Fibroblast of lung (primary cell): ENCODE data around the gene CCNDBP1. TPM values are rescaled to one million over a fixed set of nuclear protein-coding genes. Genes with fewer than 3 reads are reported as not detected.
A peak's percentile ranks its signal among the peaks of the same experiment; 100 is the strongest.

Source experiments
- DNase-seq, 2 donors: peaks; one replicate each; pipeline versions ENCODE4 v3.0.0 to v3.0.0-alpha.2; 2010; ENCODE audit warnings: low read depth in 2 of 2
- H2AFZ ChIP-seq: 2 replicates; pipeline ENCODE4 v1.5.1; 2012; ENCODE audit warnings: low read length, control low read depth, inconsistent platforms
- H3K27ac ChIP-seq: 2 replicates; pipeline ENCODE4 v1.5.1; 2011; ENCODE audit warnings: low read length, control low read depth; ENCODE audit not compliant: insufficient read depth
- H3K27me3 ChIP-seq: 2 replicates; pipeline ENCODE4 v1.5.1; 2011; ENCODE audit warnings: mild to moderate bottlenecking, low read length; ENCODE audit not compliant: control insufficient read depth, insufficient read depth
- H3K36me3 ChIP-seq: 2 replicates; pipeline ENCODE4 v1.5.1; 2011; ENCODE audit warnings: low read length; ENCODE audit not compliant: control insufficient read depth, insufficient read depth
- H3K4me1 ChIP-seq: 2 replicates; pipeline ENCODE4 v1.5.1; 2011; ENCODE audit warnings: low read length; ENCODE audit not compliant: control insufficient read depth, insufficient read depth; ENCODE audit errors: extremely low read depth
- H3K4me2 ChIP-seq: 2 replicates; pipeline ENCODE4 v1.5.1; 2011; ENCODE audit warnings: low read length, control low read depth; ENCODE audit not compliant: insufficient read depth; ENCODE audit errors: extremely low read depth
- H3K4me3 ChIP-seq, 4 experiments: fragments of 200-600 bp in 1 of 4; sonication (generic) in 1 of 4; replicated peaks in 1 of 4; 2 replicates each; pipeline ENCODE4 v1.5.1; 2011 to 2016; ENCODE audit warnings: low read length in 4 of 4, low read depth in 3 of 4, mild to moderate bottlenecking in 3 of 4, control low read depth in 2 of 4, inconsistent platforms in 1 of 4, mixed read lengths in 1 of 4; ENCODE audit not compliant: insufficient read depth in 1 of 4; ENCODE audit errors: control extremely low read depth in 1 of 4
- H3K79me2 ChIP-seq: 2 replicates; pipeline ENCODE4 v1.5.1; 2012; ENCODE audit warnings: mild to moderate bottlenecking, low read length, inconsistent platforms; ENCODE audit not compliant: control insufficient read depth, insufficient read depth
- H3K9ac ChIP-seq: 2 replicates; pipeline ENCODE4 v1.5.1; 2011; ENCODE audit warnings: mild to moderate bottlenecking, low read length, control low read depth; ENCODE audit not compliant: insufficient read depth
- H3K9me3 ChIP-seq: 2 replicates; pipeline ENCODE4 v1.5.1; 2012; ENCODE audit warnings: low read depth, low read length; ENCODE audit not compliant: control insufficient read depth, insufficient read depth
- H4K20me1 ChIP-seq: 2 replicates; pipeline ENCODE4 v1.5.1; 2011; ENCODE audit warnings: low read length; ENCODE audit not compliant: control insufficient read depth, insufficient read depth; ENCODE audit errors: extremely low read depth
- CTCF ChIP-seq, 2 donors: IDR thresholded peaks in 1 of 2; conservative IDR thresholded peaks in 1 of 2; 1 replicate in 1 of 2; 2 replicates in 1 of 2; pipeline ENCODE4 v1.5.1; 2011 to 2012; ENCODE audit warnings: low read length in 2 of 2, control low read depth in 1 of 2, inconsistent platforms in 1 of 2, low read depth in 1 of 2, mild to moderate bottlenecking in 1 of 2
- EZH2 ChIP-seq: IDR thresholded peaks from 2 replicates; pipeline ENCODE4 v1.5.1; 2012; ENCODE audit warnings: low read length, control low read depth, mild to moderate bottlenecking; ENCODE audit errors: missing control alignments
- polyA plus RNA-seq, 2 donors: library from polyadenylated mRNA; depleted of rRNA in 1 of 2; stranded (reverse) in 1 of 2; unstranded in 1 of 2; fragments of >200 nt; gene quantifications; 2 replicates each; pipeline ENCODE4 v1.2.1, GENCODE V29; 2011 to 2012; ENCODE audit warnings: missing spikeins in 1 of 2
- total RNA-seq: library from RNA; depleted of rRNA; stranded (reverse); fragments of >200 nt; gene quantifications from 2 replicates; pipeline ENCODE4 v1.2.1, GENCODE V29; 2014

The CCNDBP1 gene
- total and polyA plus RNA-seq, 2 donors (not counting 1 experiment from before 2014, with no cell fraction given) = 78.4 to 101 TPM

- no peak for DNase-seq
These were observed 29.5 kb downstream of the CCNDBP1 start for GRCh38 chr15:43214592-43215295.

GRCh38 chr15:43215961-43216360 is 30.8 kb downstream of the CCNDBP1 start:
- no peak overlapping the region for H3K4me3 ChIP-seq
- no peaks in the 10 kb centered on the region for H3K36me3 ChIP-seq
- peaks cover 8% of the 10 kb centered on the region for H3K27me3 ChIP-seq
- DNase-seq = peak in 1 of 2 donors; percentile 26
- no peak overlapping the region for H3K9ac ChIP-seq
- H3K27ac ChIP-seq = no peak overlapping the region
- H4K20me1 ChIP-seq = no peaks in the 10 kb centered on the region
- no peak overlapping the region for H2AFZ ChIP-seq
- TF ChIP-seq CTCF (conservative IDR thresholded peaks at IDR 0.05 in 1 of 2, IDR thresholded peaks at IDR 0.05 in 1 of 2; ENCODE audit: low read depth in 1 of 2, low read length in 2 of 2) = no peak
- TF ChIP-seq EZH2 = no peak
- H3K79me2 ChIP-seq = no peaks in the 10 kb centered on the region
- no peaks in the 10 kb centered on the region for H3K9me3 ChIP-seq
- no peaks in the 10 kb centered on the region for H3K4me1 ChIP-seq
- no peak overlapping the region for H3K4me2 ChIP-seq

More at GRCh38 chr15:43214592-43215295, 29.5 kb downstream of the CCNDBP1 start:
- Histone ChIP-seq H3K27me3 (peaks cover 8% of the 10 kb centered on the region), H3K9ac (no peak overlapping the region), H3K9me3 (no peaks in the 10 kb centered on the region), H3K36me3 (no peaks in the 10 kb centered on the region), H3K79me2 (no peaks in the 10 kb centered on the region), H3K4me3 (no peak overlapping the region), H3K27ac (no peak overlapping the region), H4K20me1 (no peaks in the 10 kb centered on the region), H2AFZ (no peak overlapping the region), H3K4me1 (no peaks in the 10 kb centered on the region), H3K4me2 (no peak overlapping the region)
- TF ChIP-seq CTCF (conservative IDR thresholded peaks at IDR 0.05 in 1 of 2, IDR thresholded peaks at IDR 0.05 in 1 of 2; ENCODE audit: low read depth in 1 of 2, low read length in 2 of 2) = no peak
- no peak for TF ChIP-seq EZH2

GRCh38 chr15:43218908-43219706 is 33.9 kb downstream of the CCNDBP1 start:
- Histone ChIP-seq H2AFZ (no peak overlapping the region), H3K4me2 (no peak overlapping the region), H3K27me3 (peaks cover 10% of the 10 kb centered on the region), H4K20me1 (no peaks in the 10 kb centered on the region), H3K9ac (no peak overlapping the region), H3K4me1 (no peaks in the 10 kb centered on the region), H3K9me3 (no peaks in the 10 kb centered on the region), H3K36me3 (no peaks in the 10 kb centered on the region), H3K4me3 (no peak overlapping the region), H3K79me2 (no peaks in the 10 kb centered on the region), H3K27ac (no peak overlapping the region)
- peak; percentile 9 to 31 for TF ChIP-seq CTCF (conservative IDR thresholded peaks at IDR 0.05 in 1 of 2, IDR thresholded peaks at IDR 0.05 in 1 of 2; ENCODE audit: low read depth in 1 of 2, low read length in 2 of 2)
- TF ChIP-seq EZH2 = no peak
- peak; percentile 17 to 32 for DNase-seq
